HPDE6-E6E7 (cell line): ENCODE results near the gene HLF.

Experiments used
- DNase-seq: peaks from one replicate; pipeline ENCODE4 v3.0.0; 2011; ENCODE audit warnings: missing footprints; ENCODE audit errors: extremely low spot score

The HLF gene

DNA sequence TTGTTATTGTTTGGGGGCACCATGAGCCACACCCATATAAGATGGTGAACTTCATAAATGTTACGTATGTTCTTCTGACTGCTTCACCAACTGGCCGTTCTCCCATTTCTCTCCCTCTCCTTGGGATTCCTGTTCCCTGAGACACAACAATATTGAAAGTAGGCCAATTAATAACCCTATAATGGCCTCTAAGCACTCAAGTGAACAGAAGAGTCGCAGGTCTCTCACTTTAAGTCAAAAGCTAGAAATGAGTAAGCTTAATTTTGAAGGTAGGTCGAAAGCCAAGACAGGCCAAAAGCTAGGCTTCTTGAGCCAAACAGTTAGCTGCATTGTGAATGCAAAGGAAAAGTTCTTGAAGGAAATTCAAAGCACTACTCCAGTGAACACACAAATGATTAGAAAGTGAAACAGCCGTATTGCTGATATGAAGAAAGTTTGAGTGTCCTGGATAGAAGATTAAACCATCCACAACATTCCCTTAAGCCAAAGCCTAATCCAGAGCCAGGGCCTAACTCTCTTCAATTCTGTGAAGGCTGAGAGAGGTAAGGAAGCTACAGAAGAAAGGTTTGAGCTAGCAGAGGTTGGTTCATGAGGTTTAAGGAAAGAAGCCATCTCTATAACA is 25.8 kb downstream of the HLF start:
- DNase-seq = no peak

DNA sequence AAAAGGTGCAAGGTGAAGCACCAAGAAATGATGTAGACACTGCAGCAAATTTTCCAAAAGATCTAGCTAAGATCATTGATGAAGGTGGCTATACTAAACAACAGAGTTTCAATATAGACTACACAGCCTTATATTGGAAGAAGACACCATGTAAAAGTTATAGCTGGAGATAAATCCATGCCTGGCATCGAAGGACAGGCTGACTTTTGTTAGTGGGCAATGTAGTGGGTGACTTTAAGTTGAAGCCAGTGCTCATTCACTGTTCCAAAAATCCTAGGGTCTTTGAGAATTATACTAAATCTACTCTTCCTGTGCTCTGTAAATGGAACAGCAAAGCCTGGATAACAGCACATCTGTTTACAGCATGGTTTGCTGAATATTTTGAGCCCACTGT is 26.4 kb downstream of the HLF start:
- no peak for DNase-seq

DNA sequence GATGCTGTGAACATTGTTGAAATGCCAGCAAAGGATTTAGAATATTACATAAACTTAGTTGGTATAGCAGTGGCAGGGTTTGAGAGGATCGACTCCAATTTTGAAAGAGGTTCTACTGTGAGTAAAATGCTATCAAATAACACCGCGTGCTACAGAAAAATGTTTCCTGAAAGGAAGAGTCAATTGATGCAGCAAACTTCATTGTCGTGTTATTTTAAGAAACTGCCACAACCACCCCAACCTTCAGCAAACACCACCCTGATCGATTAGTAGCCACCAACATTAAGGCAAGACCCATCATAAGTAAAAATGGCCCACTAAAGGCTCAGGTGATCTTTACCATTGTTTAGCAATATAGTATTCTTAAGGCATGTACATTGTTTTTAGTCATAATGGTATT is 27.3 kb downstream of the HLF start:
- DNase-seq = no peak

DNA sequence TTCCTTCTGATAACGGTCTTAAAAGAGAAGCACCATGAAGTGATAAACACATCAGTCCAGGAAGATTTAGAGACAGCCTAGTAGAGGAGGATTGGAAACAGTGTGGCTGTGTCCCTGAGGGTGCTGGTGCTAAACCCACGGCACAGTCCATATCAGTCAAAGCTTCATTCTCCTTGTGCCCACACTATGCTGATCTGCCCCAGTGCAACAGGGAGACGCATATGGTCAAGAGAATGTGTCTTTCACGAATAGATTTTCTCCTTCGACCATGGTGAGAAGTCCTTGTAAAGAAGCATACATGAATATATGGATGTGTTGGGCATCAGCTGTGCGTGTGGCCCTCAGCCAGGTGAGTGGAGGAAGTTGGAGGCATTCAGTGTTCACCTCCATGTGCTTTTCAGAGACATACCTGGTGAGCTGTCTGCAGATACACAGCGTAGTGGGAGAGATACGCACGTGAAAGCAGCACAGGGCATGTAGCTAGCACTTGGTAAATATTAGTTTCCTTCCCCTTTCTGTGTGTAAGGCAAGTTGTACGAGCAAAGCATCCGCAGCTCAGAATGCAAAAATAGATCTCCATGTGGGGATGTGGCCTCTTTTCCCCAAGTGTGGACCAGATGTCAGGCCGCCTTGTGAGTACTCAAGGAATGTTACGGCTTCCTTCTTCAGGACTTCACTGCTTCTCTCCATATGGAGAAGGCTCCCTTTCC is 29.4 kb downstream of the HLF start:
- no peak for DNase-seq

DNA sequence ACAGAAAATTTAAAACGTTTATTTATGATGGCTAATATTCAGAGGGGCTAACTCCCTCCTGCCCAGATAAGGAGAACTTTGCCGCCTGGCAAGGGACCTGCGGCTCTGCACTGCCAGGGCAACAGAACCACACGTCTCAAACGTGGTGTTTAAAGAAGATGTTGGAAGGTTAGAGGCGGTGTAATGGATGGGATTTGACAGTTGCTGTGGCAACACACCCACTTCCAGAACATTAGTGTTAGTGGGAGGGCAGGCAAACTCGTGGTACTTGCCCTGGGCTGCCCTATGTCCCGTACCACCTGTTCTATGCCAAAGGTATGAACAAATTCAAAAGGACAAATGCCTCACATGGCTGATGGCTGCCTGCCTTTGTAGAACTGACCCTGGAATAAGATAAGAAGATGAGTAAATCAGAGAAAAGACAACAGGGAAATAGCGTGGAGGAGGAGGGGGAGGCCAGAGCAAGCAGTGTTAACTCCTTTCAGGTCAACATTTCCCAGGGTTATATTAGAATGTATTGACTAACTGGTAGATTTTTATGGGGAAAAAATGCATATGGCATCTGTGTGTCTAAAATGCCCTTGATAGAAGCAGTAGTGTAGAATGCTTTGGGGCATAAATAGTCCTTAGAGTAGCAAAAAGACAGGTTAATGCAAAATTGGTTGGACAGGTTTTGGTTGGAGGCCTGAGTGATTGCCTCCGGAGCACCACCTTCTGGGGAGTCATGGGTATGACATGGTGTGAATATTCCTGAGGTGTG is 30.8 kb downstream of the HLF start:
- peak; percentile 73 for DNase-seq

DNA sequence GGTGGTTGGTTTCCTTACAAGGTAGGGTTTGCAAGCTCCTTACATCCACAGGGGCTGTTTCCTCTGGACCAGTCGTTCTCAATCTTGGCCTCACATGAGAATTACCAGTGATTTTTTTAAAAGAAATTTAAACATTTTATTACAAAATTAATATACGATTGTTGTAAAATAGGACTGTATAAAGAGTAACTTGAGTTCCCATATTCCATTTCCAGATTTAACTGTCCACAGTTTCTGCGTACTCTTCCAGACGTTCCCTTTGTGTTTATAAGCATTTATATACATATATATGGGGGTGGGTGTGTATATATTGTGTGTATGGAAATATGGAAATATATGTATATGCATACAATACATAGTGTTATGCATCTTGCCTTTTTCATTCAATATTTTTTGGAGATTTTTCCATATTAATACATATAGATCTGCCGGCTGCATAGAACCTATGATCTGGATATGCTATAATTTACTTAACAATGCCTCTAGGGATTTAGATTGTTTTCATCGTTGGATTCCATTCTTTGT is 31.5 kb downstream of the HLF start:
- no peak for DNase-seq

DNA sequence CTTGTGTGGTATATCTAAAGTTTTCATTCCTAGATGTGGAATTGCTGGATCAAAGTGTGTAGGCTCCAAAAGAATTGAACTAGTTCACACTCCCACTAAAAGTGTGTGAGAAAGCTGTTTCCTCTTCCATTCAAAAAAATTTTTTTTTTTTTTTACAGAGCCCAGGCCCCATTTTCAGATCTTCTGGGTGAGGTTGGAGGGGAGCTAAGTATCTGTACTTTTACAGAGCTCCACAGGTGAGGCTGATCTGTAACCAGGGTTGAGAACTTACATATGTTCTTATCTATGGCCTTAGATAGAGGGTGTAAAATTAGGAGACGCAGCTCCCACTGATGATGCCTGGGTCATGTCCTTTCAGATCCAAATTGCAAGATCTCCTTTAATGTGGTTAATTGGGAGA is 31.9 kb downstream of the HLF start:
- DNase-seq = no peak

DNA sequence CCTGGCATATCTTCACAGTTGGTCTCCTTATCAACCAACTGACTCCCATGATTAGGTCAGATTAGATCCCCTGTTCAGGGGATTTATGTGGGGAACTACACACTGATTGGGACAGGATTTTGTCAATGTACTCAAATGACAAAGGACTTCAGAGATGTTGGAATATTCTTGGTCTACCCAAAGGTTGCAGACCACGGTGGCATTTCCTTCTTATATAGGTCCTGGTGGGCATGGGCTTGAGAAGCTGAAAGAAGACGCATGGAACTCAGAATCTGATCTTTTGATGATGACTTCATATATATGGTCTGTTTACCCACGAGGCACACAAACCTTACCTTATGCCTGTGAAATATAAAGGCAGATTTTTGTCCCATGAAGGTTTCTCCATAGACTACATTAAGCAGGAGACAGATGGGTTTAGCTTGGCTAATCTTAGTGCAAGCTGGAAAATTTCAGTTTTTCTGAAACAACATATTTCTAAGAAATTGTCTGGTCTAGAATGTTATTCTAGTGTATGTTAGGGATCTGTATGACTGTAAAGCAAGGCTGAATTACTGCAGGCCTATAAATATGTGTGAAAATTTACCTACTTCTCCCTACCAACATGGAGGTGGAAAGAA is 33.5 kb downstream of the HLF start:
- DNase-seq = no peak

DNA sequence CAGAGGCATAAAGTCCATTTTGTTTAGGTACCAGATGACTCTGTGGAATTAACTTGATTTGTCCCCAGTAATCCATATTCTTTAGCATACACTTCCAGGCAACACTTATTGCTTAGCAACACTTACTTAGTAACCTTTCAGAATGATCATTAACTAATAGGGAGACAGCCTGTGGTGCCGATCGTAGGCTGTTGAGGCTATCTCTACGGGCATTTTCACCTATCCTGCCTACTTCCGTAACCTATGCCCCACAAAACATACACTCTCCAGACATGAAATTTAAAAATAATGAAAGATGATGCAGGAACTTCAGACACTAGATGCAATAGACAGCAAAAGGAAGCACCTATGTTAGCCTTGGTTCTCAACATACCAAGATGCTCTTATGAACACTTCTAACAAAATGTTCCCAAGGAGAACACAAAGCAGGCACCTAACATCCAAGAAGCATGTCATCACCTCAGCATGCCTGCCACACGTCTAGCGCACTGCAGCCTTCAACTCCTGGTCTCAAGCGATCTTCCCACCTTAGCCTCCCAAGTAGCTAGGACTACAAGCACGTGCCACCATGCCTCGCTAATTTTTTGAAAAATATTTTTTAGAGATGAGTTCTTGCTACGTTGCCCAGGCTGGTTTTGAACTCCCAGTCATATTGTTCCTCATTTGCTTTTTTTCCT is 34.5 kb downstream of the HLF start:
- no peak for DNase-seq

DNA sequence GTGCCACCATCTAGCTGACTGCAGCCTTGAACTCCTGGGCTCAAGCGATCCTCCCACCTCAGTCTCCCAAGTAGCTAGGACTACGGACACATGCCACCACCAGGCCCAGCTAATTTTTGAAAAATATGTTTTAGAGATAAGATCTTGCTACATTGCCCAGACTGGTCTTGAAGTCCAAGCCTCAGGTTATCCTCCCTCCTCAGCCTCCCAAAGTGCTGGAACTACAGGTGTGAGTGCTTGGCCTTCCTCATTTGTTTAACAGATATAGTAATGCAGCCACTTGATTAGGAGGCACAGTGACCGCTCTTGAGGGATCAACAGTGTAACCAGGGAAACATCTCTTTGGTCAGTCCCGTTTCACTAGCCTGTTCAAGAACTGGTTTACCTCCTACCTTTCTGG is 35.1 kb downstream of the HLF start:
- no peak for DNase-seq

DNA sequence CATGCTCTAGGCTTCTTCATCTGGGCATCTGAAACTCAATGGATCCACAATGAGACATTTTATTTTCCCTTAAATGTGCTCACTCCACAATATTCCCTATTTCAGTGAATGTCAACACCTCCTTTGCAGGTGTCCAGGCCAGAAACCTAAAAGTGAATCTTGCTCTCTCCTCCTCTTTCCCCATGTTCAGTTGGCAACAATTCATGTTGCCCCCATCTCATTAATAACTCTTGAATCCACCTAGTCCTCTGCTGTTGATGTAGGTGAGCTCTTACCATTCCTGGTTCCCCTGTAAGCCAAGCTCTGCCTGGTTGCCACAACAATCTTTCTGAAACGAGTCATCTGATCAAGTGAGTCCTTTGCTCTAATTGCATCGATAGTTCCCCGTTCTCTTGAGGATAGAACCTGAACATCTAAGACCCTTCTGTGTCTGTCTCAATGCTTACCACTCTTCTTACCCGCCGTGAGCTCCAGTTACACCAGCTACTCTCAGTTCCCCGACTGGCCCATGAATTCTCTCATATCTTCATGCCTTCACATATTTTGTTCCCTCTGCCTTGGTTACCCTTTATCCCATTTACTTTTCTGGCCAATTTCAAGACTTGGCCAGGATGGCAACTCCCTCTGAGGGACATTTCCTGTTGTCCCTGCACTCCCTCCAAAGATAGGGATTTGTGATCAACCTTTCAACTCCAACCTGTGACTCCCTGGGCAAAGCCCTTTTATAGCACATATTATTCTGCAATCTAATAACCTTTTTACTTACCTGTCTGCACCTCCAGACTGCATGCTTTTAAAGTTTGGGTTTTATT is 35.9 kb downstream of the HLF start:
- no peak for DNase-seq

DNA sequence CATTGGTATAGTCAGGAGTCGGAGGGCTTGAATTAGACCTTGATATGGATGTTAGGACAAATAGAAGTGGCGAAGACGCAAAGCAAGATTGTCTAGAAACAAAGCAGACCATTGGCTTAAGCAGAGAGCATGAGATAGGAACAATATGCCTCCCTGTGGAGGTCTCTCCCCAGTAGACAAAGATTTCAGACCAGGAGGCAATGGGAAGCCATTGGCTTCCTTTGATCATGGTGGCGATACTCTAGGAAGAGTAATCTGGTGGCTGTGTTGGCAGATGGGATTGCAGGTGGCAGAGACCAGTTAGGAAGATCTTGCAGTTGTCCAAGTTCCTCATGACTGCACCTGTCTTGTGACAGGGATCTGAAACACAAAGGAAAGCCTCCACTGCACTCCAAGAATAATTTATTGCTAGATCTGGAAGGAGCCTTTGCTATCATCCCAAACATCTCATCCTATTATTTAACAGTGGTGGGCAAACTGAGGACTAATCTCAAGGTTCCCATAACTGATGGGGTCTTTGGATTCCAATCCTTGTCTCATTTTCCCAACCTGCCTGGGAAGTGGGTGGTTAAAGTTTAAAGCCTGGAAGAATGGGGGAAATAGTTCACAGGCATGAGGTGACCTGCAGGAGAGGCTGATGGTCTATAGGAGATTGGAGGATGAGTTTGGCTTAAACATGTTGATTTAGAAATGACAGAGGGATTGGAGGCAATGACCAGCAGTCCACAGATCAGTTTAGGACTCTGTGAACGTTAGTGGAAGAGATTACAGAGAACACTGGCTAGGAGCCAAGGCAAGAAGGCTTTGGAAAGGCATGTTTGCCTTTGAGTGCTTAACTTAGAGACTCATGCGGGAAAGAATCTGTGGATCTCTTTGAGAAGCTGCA is 37.0 kb downstream of the HLF start:
- no peak for DNase-seq

DNA sequence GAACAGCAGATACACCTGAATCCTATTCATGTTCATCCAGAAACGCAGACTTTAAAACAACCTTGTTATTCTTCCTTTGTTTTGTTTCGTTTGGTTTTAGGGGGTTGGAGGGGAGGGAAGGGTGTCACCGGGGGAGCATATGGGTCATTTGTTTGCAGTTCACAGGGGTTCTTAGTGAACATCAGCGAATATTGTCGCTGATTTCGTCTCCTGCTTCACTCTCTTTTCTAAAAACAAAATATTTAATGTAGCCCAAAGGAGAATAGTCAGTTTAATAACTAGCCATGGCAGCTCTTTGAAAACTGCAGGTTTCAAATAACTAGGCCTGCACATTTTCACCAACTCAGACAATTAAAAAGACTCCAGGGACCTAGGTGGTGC is 37.6 kb downstream of the HLF start:
- DNase-seq = no peak

DNA sequence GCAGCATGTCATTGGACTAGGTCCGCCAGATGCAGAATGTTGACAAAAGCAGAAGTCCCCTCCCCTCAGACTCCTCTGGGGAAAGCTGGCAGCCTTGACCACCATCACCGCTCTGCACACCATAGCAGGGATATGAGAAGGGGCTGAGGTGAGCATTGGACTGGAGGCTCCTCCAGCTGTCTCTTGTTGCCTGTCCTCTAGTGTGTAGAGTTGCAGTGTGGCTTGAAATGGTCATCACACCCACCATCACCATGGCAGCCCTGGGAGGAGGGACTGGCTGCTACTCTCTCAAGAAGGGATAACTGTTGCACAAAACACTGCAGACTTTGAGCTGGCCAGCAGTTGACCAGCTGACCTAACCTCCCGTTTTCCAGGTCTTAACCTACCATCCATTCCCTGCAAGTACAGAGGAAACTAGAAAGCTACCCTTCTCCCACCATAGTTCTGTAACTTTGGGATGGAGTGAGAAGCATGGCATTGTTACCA is 38.3 kb downstream of the HLF start:
- no peak for DNase-seq

DNA sequence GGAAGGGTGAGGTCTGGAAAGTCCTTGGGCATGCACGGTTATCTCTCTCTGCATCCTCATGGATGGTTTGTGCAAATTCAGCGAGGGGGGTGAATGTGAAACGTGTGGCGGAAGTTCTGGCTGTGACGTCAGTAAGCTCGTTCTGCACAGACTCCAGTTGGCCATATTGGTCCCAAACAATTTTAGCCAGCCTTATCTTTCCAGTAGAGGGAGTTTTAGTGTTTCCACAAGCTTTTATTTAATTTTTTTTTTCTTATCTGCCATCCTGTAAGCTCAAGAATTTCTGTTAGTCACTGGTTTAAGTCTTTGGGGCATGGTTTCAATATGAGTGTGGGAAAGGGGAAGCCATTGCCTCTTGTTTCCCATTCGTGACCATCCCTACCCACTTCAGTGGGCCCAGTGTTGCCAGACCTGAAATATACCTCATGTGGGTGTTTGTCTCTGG is 39.0 kb downstream of the HLF start:
- no peak for DNase-seq

DNA sequence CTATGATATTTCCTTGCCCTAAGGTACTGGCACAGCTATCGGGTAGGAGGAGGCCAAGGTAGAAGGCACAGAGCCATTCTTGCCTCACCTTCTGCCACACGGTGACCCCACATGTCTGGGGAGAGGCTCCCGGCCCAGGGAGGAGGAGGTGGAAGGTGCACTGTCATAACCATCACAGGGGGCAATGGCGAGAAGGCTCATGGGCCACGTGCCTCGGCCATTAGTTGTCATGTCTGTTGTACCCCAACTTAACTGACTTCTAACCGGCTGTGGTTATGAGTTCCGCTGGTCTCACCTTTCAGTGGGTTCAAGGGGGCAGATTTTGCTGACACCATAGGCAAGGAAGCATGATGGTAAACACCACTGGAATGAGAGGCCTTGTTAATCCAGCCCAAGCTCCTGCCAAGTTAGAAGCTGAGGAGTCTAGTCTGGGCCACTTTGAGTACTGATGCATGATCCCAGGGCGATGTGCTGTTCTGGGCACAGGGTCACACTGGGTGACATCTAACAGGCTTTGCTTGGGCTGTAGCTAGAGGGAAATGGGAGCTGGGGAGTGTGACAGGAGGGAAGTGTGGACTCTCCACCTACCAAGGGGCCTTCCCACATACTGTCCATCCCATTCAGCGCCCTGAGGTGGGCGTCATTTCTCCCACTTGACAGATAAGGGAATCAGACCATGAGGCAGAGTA is 39.6 kb downstream of the HLF start:
- no peak for DNase-seq

DNA sequence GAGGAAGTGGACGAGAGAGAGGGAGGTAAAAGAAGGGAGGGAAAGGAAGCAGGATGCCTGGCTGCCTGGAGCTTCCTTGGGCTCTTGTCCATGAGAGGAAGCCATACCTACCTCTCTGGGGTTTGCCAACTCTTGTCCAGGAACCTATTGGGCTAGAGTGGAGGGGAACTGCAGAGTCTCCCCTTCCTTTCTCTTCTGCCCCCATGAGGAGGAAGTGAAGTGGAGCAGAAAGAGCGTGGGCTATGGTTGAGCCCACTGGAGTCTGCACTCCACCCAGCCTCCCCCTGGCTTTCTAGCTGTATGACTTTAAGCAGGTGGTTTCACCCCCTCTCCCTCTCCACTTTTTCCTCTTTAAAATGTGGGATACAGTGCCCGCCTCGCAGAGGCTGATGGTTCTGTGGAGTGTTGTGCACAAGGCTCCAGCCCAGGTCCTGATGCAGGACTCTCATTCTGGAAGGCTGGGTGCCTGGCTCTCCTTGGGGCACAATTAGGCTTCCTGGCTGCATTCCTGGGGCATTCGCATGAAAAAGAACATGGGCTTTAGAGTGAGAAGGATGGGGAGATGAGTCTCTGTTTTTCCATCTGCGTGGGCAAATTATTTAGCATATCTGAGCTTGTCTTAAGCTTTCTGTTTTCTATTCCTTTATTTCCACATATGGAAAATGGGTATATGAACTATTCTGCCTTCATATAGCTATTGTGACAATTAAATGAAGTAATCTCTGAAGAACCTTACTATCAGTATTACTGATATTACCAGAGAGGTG is 40.7 kb downstream of the HLF start:
- DNase-seq = no peak

DNA sequence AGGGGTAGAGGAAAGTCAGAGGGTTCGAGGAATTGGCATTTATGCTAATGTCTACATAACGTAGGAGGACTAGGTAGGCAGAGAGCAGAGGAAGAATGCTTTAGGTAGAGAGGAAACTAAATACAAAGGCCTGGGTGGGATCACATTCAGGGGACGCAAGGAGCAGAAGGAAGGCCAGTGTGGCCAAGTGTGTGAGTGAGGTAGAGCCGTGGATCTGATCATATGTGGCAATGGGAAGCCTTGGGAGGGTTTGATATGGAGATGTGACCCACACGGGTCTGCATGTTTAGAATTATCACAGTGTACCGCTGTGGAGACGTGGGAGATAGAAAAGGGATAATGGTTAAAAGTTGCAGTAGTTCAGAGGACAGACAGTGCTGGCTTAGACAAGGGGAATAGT is 43.1 kb downstream of the HLF start:
- no peak for DNase-seq
